Epithelial cell of esophagus (primary cell): ENCODE results near the gene CCDC159.

ENCODE experiments used
- DNase-seq: peaks from one replicate; pipeline ENCODE4 v3.0.0; 2010; ENCODE audit warnings: low read depth
- H3K4me3 ChIP-seq: 2 replicates; pipeline ENCODE4 v1.5.1; 2011; ENCODE audit warnings: mild to moderate bottlenecking, low read length, control low read depth
- TF ChIP-seq, protein P1 (sequence below): IDR thresholded peaks from 2 replicates; pipeline ENCODE4 v1.5.1; 2011; ENCODE audit warnings: low read depth, mild to moderate bottlenecking, low read length, control low read depth, inconsistent platforms; ENCODE audit not compliant: insufficient read depth; ENCODE audit errors: missing control alignments

Gene CCDC159

DNA sequence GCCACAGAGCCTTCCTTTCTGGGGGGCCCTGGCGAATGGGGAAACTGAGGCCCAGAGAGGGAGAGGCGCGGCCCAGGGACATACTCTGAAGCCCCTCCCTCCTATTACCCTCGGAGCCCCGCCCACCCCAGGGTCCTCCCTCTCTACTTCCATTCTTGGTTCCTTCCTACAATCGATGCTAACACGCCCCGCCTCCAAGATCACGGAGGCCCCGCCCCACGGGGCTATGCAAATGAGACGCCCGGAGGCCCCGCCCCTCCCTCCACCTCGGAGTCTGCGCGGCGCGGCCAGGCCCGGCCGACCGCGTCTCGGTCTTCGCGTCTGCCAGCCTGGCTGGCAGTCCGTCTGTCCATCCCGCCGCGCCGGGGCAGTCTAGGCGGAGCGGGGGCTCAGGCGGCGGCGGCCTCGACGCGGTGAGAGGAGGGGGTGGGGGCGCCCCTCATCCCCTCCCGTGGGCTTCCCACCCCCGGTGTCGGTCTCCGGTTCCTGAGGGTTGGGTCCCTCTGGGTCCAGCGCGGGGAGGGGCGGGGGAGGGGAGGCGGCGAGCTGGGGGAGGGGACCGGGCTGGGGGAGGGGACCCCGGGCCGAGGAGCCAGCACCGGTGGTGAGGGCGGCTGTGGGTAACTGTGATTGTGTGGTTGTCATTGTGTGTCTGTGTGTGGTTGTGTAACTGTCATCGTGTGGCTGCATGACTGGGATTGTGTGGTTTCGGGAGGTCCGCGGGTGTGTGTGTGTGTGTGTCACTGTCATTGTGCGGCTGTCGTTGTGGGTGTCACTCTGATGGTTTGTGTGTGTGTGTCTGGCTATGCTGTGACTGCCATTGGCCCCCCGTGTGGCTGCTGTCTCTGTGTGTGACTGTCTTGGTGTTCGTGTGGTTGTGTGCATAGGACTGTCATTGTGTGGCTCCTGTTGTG is 9.1 kb downstream of the CCDC159 start, which contains the start of gene PLPPR2:
Gene PLPPR2 (plus strand): TSS at position 273 of the 914 bp plus-strand sequence. CDS start 2,242 bp downstream, outside the sequence.
- peak; percentile 90 for DNase-seq
- TF ChIP-seq, protein P1, sequence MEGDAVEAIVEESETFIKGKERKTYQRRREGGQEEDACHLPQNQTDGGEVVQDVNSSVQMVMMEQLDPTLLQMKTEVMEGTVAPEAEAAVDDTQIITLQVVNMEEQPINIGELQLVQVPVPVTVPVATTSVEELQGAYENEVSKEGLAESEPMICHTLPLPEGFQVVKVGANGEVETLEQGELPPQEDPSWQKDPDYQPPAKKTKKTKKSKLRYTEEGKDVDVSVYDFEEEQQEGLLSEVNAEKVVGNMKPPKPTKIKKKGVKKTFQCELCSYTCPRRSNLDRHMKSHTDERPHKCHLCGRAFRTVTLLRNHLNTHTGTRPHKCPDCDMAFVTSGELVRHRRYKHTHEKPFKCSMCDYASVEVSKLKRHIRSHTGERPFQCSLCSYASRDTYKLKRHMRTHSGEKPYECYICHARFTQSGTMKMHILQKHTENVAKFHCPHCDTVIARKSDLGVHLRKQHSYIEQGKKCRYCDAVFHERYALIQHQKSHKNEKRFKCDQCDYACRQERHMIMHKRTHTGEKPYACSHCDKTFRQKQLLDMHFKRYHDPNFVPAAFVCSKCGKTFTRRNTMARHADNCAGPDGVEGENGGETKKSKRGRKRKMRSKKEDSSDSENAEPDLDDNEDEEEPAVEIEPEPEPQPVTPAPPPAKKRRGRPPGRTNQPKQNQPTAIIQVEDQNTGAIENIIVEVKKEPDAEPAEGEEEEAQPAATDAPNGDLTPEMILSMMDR = no peak
- H3K4me3 ChIP-seq = peak within 1 kb of the TSS; percentile 63

DNA sequence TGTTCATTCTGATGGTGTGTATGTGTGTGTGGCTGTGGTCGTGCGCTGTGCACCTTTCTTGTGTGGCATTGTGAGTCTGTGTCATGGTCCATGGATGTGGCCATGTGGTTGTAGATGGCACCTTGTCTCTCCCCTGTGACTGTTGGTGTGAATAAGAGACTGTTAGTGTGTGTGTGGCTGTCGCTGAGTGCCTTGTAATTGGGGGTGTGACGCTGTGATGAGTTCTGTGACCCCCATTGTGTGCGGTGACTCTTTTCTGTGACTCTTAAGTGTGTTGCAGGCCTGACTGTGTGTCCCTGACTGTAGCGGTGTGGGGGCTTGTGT is 9.7 kb downstream of the CCDC159 start:
- TF ChIP-seq, protein P1 = no peak
- no peak for DNase-seq
- H3K4me3 ChIP-seq = peak overlapping the region; percentile 63

DNA sequence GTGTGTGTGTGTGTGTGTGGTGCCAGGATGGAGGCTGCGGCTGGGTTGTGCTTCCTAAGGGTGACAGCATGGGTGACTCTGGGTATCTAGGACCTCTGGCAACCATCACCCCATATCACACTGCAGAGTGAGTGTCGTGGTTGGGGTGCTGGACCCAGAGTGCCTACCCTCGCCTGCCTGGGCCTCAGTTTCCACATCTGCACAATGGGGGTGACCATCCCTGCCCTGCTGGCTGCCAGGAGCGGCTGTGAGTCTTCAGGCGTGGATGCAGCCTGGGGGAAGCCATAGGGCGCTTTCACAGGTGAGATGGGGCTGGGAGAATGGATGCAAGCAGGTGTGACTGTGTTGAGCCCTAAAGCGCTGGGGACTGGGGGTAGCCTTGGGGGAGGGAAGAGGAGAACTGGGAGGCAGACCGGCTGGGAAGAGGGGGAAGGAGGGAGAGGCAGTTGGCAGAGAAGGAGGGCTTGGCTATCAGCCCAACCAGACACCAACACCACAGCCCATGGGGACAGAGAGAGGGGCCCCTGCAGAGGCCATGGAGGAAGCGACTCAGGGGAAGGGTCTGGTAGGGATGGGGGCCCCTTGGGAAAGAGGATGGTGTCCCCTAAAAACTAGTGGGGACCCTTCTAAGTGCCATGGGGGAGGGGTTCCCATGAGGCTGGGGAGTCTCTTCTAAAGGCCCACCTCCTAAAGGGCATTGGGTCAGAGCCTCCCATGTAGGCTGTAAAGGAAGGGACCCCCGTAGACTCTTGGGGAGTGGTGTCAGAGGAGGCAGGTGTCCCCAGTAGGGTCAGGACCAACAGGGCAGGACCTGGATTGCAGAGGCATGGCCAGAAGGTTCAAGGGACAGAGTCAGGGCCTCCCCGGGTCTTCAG is 10.6 kb downstream of the CCDC159 start:
- H3K4me3 ChIP-seq = no peak overlapping the region
- DNase-seq = no peak
- TF ChIP-seq, protein P1 = no peak

DNA sequence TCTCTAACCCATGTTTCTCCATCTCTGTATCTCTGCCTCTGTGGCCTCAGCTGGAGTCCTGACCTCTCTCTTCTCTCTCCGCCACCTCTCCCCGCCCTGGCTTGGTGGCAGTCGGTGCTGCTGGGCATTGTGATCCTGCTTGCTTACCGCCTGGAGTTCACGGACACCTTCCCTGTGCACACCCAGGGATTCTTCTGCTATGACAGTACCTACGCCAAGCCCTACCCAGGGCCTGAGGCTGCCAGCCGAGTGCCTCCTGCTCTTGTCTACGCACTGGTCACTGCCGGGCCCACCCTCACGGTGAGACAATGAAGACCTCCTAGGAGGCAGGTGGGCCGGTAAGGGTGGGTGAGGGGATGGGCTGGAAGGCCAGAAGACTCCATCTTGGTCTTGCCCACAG is 13.1 kb downstream of the CCDC159 start:
- TF ChIP-seq, protein P1 = no peak
- no peak overlapping the region for H3K4me3 ChIP-seq
- peak; percentile 53 for DNase-seq

DNA sequence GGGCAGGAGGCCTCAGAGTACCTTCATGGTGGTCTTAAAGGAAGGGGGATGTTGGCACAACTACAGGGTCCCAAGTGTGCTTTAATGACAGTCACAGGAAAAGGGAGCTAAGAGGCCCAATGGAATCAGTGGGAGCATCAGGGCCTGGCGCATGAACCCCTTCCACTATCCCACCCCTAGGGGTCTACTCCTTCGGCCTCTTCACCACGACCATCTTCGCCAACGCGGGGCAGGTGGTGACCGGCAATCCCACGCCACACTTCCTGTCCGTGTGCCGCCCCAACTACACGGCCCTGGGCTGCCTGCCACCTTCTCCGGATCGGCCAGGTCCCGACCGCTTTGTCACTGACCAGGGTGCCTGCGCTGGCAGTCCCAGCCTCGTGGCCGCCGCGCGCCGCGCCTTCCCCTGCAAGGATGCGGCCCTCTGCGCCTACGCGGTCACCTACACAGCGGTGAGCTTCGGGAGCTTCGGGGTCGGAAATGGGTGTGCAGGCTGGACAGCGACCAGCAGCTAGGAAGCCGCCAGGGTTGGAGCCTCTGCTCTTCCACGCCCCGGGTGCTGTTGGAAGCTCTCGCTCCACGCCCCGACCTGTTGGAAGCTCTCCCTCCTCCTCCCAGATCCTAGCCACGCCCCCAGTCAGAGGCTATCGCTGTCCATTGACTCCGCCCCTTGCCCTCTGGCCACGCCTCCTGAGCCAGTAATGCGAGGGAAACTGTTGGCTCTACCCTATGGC is 14.9 kb downstream of the CCDC159 start:
- TF ChIP-seq, protein P1 = no peak
- H3K4me3 ChIP-seq = no peak overlapping the region
- peak; percentile 38 for DNase-seq
